NCI-H2196 treated with DMSO at 0.1 percent for 48 hours (cell line): ENCODE results near the gene CYP2W1.

Experiments
- DNase-seq: peaks from one replicate; lab custom pipeline; 2025; ENCODE audit not compliant: unreplicated experiment; lab: John Stamatoyannopoulos, UW

Gene CYP2W1

DNA sequence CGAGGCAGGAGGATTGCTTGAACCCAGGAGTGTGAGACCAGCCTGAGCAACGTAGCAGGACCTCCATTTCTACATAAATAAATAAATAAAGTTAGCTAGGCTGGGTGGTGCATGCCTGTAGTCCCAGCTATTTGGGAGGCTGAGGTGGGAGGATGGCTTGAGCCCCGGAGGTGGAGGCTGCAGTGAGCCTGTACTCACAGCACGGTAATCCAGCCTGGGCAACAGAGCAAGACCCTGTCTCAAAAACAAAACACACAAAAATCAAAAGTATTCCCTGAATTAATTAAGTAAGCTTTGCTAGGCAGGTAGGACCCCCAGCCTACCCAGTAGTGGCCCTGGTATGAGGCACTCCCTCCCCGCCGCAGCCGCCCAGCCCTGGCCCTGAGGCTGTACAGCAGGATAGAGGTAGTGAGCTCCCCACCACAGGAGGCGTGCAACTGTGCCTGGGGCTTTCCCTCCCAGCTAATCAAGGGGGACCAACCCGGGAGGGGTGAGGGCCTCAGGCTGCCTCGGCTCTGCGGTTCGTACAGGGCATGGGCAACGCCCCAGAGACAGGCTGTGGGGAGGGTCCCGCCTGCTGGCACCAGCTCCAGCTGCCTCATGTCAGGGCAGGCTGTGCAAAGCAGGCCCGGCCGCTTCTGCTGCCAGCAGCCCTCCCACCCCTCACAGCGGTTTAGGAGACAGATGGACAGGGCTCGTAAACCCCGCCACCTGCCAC is 1.0 kb upstream of the CYP2W1 start:
- DNase-seq: no peak

- no peak for DNase-seq
Measured at GRCh38 chr7:982511-983003, 424 bp upstream of the CYP2W1 start.

- DNase-seq: no peak
Measured at GRCh38 chr7:983616-984071, 663 bp downstream of the CYP2W1 start.

GRCh38 chr7:984361-985126 is 1.6 kb downstream of the CYP2W1 start:
- DNase-seq: no peak

DNA sequence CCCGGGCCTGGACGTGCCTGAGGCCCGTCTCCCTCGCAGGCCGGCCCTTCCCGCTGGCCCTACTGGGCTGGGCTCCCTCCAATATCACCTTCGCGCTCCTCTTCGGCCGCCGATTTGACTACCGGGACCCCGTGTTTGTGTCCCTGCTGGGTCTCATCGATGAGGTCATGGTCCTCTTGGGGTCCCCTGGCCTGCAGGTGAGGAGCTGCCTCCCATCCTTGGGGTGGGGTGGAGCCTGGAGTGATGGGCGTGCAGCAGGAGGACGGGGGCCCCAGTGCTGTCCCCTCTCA is 2.1 kb downstream of the CYP2W1 start:
- no peak for DNase-seq

- DNase-seq: no peak
Measured at GRCh38 chr7:985915-986741, 3.1 kb downstream of the CYP2W1 start.

DNA sequence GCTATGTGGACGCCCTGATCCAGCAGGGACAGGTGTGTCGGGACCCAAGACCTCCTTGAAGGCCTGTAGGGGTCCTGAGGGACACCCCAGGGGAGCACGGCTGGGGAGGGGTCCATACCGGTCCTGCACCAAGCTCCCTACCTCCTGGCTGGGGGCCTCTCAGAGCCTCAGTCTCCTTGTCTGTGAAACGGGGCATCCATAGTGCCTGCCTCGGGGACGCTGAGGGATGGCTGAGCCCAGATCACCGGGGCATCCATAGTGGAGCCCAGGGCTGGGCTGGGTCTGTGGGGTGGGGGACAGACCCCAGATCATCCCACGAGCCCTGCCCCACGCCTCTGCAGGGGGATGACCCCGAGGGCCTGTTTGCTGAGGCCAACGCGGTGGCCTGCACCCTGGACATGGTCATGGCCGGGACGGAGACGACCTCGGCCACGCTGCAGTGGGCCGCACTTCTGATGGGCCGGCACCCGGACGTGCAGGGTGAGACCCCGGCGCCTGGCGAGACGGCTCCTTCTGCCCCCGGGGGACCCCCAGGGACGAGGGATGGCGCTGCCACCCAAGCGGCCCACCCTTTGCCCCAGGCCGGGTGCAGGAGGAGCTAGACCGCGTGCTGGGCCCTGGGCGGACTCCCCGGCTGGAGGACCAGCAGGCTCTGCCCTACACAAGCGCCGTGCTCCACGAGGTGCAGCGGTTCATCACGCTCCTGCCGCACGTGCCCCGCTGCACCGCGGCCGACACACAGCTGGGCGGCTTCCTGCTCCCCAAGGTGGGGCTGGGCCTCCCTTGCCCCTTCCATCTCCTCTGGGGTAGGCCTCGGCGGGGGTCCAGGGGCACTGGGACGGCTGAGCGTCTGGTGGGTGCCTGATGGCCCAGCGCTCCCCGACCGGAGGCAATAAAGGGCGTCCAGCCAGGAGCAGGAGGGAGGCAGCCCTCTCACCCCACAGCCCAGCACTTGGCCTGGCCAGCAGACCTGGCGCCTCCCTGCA is 4.1 kb downstream of the CYP2W1 start:
- DNase-seq: no peak

DNA sequence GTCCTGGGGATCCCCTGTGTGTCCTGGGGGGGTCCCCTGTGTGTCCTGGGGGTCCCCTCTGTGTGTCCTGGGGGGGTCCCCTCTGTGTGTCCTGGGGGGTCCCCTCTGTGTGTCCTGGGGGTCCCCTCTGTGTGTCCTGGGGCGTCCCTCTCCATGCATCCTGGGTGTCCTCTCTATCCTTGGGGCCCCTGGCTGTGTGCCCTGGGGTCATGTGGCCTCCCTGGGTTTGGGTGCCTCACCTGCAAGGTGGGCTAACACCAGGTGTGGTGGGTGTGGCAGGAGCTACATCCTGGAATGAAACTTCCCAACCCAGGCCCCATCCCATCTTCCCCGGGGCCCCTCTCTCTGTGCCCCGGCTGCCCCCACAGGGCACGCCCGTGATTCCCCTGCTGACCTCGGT is 4.9 kb downstream of the CYP2W1 start:
- DNase-seq: no peak

GRCh38 chr7:988426-988911 is 5.5 kb downstream of the CYP2W1 start:
- DNase-seq: no peak

DNA sequence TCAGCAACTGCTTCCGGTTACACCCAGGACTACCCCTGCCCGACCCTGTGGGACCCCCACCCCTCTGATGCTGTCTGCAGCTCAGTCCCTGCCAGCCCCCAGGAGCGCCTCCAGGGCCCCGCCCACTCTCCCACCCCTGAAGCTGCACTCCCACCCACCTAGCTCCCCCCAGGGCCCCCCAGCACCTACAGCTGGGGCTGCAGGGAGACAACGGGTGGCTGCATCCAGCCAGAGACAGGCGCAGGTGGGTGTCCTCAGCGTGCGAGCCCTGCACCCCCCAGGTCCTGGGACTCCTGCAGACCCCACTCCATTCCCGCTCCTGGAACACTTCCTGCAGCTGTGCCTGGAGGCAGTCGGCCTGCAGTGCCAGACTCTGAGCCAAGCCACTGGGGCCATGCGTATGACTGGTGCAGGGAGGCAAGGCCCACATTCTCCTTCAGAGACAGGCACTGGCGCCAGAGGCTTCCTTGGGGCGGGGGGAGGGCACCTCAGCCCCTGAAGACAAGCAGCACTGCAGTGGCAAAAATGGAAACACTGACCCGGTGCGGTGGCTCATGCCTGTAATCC is 6.1 kb downstream of the CYP2W1 start:
- DNase-seq: no peak

DNA sequence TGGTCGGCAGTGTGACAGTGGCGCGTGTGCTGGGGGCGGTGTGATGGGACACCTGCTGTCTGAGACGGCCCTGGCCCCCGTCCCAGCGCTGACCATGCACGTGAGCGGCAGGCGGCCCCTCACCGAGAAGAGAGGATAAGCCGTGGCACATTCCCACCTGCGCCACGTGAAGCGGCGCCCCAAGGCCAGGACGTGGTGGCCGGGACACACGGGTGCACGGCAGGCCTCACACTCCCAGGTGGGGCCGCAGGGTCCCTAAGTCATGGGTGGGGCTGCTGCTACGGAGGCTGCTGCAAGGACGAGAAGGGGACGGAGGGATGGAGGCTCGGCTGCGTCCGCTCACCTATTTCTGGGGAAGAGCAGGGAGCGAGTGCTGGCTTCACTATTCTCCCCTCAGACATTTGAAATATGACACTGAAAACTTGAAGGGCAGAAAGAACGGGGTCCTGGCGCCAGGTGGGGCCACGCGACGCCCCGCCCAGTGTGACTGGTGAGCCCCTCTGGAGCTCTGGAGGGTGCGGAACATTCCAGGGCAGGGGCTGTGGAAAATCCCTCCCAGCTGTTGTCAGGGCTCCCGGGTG is 7.5 kb downstream of the CYP2W1 start:
- no peak for DNase-seq

GRCh38 chr7:990933-991728 is 8.2 kb downstream of the CYP2W1 start:
- no peak for DNase-seq

DNA sequence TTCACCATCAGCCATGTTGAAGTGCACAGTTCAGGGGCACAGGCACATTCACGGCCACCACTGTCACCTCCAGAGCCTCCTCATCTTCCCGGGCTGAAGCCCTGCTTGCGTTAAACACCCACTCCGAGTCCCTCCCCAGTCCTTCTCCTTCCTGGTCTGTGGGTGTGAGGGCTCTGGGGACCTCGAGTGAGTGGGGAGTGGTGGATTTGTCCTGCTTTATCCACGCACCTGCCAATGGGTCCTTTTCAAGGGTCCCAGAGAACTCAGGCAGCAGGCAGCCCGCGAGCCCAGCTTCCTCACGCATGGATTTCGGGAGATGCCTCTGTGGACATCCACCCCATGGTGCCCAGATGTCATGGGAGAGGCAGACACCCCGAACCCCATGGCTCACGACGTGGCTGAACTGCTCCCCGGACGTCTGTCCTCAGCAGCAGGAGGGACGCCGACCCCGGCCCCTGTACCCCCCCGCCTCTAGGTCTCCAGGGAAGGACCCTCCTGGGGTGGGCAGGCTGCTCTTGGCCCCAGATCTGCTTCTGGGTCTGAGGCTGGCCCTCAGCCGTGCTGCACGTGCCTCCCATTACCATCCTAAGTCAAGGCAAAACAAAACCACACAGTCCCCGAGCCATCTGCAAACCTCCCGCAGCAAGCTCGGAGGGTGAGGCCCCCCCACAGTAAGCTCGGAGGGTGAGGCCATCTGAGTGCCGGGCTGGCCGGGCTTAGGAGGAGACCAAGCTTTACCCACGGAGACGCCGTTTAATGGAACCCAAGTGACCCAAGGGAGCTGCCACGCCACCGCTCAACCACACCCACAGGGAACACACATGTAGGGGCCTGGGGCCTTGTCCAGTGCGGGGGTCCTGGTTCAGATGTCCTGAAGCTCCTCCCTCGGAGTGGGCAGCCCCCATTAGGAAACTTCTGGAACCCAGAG is 9.0 kb downstream of the CYP2W1 start:
- DNase-seq: no peak

GRCh38 chr7:992709-993607 is 10.0 kb downstream of the CYP2W1 start:
- peak; percentile 88 for DNase-seq

- DNase-seq: no peak
Measured at GRCh38 chr7:994592-995308, 11.8 kb downstream of the CYP2W1 start.

GRCh38 chr7:995571-995970 is 12.6 kb downstream of the CYP2W1 start:
- no peak for DNase-seq
